AG04450 (cell line): Measurements from ENCODE around the gene CELA2B. TPM values are rescaled to one million over a fixed set of nuclear protein-coding genes. Genes with fewer than 3 reads are reported as not detected.
"Not testable (repeated sequence)": the region's sequence is repeated elsewhere in the genome, so short reads cannot be mapped to it uniquely, and the experiment has no call there.

Source experiments
- CTCF ChIA-PET: fragments of 300-600, 350-600 bp; formaldehyde crosslinking; extraction: SDS; loops from one replicate; lab custom pipeline; 2022; ENCODE audit warnings: antibody characterized with exemption, inconsistent platforms; lab: Charles Lee
- POLR2A ChIA-PET: fragments of 350-600 bp; formaldehyde crosslinking; extraction: SDS; loops from one replicate; lab custom pipeline; 2021; ENCODE audit warnings: antibody characterized with exemption, inconsistent platforms; lab: Yijun Ruan, JAX
- DNase-seq: peaks from one replicate; pipeline ENCODE4 v3.0.0-alpha.2; 2011; ENCODE audit warnings: low read depth, low spot score
- H3K27ac ChIP-seq: one replicate; pipeline ENCODE4 v1.5.1; 2012; ENCODE audit warnings: low read depth, low read length, control low read depth
- H3K27me3 ChIP-seq: one replicate; pipeline ENCODE4 v1.6.0; 2012; ENCODE audit warnings: low read length; ENCODE audit not compliant: control insufficient read depth, insufficient read depth
- H3K4me3 ChIP-seq: 2 replicates; pipeline ENCODE4 v1.5.1; 2011; ENCODE audit warnings: mild to moderate bottlenecking, low read depth, low read length, control low read depth
- H3K9me3 ChIP-seq: 2 replicates; pipeline ENCODE4 v1.5.1; 2012; ENCODE audit warnings: low read length; ENCODE audit not compliant: control insufficient read depth, insufficient read depth
- polyA plus RNA-seq: library from polyadenylated mRNA; depleted of rRNA; stranded (reverse); fragments of >200 nt; gene quantifications from 2 replicates; pipeline ENCODE4 v1.2.3, GENCODE V29; 2011
- TF ChIP-seq, protein P1 (sequence below): IDR thresholded peaks from 2 replicates; pipeline ENCODE4 v1.5.1; 2011; ENCODE audit warnings: low read depth, low read length, control low read depth, inconsistent platforms

Gene CELA2B
- polyA plus RNA-seq, 1 experiment = not detected

DNA sequence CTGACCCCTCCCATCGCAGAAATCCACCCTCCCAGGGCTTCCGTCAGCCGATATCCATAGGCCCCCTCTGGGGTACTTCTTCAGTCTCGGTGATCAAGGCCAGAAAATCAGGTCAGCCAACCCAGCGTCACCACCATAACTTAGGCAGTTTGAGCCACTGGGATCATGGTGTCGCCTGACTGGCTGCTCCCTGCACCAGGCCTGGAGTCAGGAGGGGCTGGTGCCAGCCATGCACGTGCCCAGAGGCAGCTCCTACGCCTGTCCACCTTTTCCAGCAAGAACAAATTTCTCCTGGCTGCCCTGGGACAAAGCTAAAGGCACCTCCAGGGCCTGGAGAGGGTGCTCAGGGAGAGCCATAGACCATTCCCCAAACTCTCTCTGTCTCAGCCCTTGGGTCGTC lies 42.4 kb upstream of the CELA2B start:
- CTCF ChIA-PET = interaction anchor here (1.0 to 8.6 kb wide), 2 partner anchors 10 to 110 kb away, joined by 3 to 173 read pairs; no protein-coding TSS in a partner anchor
- TF ChIP-seq, protein P1, sequence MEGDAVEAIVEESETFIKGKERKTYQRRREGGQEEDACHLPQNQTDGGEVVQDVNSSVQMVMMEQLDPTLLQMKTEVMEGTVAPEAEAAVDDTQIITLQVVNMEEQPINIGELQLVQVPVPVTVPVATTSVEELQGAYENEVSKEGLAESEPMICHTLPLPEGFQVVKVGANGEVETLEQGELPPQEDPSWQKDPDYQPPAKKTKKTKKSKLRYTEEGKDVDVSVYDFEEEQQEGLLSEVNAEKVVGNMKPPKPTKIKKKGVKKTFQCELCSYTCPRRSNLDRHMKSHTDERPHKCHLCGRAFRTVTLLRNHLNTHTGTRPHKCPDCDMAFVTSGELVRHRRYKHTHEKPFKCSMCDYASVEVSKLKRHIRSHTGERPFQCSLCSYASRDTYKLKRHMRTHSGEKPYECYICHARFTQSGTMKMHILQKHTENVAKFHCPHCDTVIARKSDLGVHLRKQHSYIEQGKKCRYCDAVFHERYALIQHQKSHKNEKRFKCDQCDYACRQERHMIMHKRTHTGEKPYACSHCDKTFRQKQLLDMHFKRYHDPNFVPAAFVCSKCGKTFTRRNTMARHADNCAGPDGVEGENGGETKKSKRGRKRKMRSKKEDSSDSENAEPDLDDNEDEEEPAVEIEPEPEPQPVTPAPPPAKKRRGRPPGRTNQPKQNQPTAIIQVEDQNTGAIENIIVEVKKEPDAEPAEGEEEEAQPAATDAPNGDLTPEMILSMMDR = no peak
- no peak overlapping the region for H3K27ac ChIP-seq
- no peaks in the 10 kb centered on the region for H3K27me3 ChIP-seq
- POLR2A ChIA-PET = no interaction called here
- DNase-seq = no peak
- no peak overlapping the region for H3K4me3 ChIP-seq
- H3K9me3 ChIP-seq = no peaks in the 10 kb centered on the region; the same call in 1 of the 2 replicates

DNA sequence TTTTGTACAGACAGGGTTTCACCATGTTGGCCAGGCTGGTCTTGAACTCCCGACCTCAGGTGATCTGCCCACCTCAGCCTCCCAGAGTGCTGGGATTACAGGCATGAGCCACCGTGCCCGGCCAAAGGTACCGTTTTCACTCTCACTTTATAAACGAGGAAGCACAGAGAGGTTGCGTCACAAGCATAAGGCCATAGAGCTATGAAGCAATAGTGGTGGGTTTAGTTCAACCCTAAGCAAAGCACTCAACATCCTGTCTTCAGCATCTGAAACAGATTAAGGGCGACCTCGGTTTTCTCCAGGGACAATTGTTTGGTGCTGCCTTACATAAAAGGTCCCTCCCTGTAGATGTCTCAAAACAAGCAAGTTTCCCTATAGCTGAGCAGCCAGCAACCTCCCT lies 41.2 kb upstream of the CELA2B start:
- POLR2A ChIA-PET, DNase-seq, H3K4me3 ChIP-seq, H3K27me3 ChIP-seq, H3K9me3 ChIP-seq, H3K27ac ChIP-seq: not testable (repeated sequence)
- CTCF ChIA-PET = interaction anchor here (1.8 to 8.6 kb wide), 3 partner anchors 111 to 130 kb away, joined by 4 to 173 read pairs (median 10); no protein-coding TSS in a partner anchor

DNA sequence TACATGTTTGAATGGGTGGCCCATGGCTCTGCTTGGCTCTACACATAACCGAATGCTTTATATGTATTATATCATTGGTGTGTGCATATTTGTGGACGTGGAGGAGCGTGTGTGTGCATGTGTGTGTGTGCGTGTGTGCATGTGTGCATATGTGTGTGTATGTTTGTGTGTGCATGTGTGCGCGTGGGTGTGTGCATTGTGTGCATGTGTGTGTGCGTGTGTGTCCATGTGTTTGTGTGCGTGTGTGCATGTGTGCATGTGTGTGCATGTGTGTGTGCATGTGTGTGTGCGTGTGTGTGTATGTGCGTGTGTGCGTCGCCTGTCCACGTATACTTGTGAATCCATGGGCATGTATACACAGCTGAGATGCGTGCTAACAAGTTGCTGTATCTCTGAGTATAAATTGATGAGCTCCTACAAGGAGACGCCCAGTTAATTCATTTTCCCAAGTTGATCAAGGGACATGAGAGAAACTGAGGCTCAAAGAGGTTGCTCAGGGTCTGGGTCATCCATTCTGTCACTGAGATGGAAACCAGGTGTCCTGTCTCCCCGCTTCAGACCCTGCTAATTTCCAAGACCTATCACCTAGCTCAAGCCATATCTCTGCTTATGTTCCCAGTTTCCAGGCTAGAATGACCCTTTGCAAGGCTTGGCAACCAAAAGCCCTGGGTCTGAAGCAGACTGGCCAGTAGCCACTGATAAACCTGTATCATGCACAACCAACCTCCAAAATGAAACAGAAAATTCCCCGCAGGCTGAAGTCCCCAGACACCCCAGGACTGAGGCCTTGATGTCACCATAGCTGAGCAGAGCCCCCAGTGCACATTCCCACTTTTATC lies 40.4 kb upstream of the CELA2B start:
- H3K4me3 ChIP-seq = no peak overlapping the region
- ChIA-PET POLR2A (no interaction called here), CTCF (interaction anchor here (1.3 to 1.8 kb wide), 3 partner anchors 9 to 130 kb away, joined by 3 to 10 read pairs (median 4); no protein-coding TSS in a partner anchor)
- DNase-seq = no peak
- TF ChIP-seq, protein P1 = no peak
- no peaks in the 10 kb centered on the region for H3K27me3 ChIP-seq
- no peaks in the 10 kb centered on the region for H3K9me3 ChIP-seq
- H3K27ac ChIP-seq = no peak overlapping the region

DNA sequence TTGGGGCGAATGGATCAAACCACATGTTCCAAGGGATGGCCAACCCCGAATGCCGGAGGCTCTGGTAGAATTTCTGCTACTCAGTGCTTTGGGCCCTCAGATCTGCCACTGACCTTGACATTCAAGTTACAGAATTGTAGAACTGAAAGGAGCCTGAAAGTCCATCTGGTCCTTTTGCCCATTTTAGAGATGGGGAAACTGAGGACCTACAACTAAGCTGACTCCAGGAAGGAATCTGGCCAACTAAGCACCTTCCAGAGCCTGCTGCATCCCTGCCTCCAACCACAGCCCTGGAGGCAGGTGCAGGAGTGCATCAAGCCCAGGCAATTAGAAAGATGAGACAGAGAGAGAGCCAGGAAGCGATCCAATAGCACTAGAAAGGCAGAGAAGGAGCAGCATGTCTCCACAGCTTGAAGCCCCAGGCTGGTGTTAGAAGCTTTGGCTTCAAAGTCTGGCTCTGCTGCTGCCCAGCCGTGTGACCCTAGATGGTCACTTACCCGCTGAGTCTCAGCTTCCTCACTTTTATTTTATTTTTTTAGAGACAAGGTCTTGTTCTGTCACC lies 38.9 kb upstream of the CELA2B start:
- CTCF ChIA-PET = interaction anchor here (1.3 to 1.5 kb wide), 2 partner anchors 8 to 113 kb away, joined by 3 to 8 read pairs; no protein-coding TSS in a partner anchor
- POLR2A ChIA-PET = no interaction called here
- Histone ChIP-seq H3K9me3 (no peaks in the 10 kb centered on the region), H3K4me3 (no peak overlapping the region), H3K27me3 (no peaks in the 10 kb centered on the region), H3K27ac (no peak overlapping the region)
- no peak for DNase-seq
- TF ChIP-seq, protein P1 = no peak

DNA sequence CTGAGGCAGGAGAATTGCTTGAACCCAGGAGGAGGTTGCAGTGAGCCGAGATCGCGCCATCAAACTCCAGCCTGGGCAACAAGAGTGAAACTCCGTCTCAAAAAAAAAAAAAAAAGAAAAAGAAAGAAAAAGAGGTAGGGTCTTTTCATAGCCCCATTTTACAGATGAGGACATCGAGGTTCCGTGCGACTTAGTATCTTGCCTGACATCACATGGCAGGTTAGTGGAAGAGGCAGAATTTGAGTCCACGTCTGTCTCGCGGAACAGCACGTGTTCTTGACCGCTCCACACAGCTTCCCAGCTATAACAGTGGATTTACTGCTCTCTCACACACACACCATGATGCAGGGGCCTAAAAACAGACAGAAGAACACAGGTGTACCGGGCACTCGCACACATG lies 36.6 kb upstream of the CELA2B start:
- ChIA-PET POLR2A (no interaction called here), CTCF (no interaction called here)
- Histone ChIP-seq H3K27ac (no peak overlapping the region), H3K9me3 (no peaks in the 10 kb centered on the region; the same call in 1 of the 2 replicates), H3K27me3 (peaks cover 4% of the 10 kb centered on the region), H3K4me3 (no peak overlapping the region)
- no peak for DNase-seq
- TF ChIP-seq, protein P1 = no peak
